Stomach (tissue), 4 donors: Measurements from ENCODE around the gene ADAMTS12.

Experiments
- CTCF ChIP-seq, 7 experiments: fragments of 450-650 bp in 4 of 7; fragments of 200-600 bp in 3 of 7; sonication (generic) in 3 of 7; IDR thresholded peaks; one replicate each; pipeline ENCODE4 v1.5.1; 2016 to 2019; ENCODE audit warnings: antibody characterized with exemption in 7 of 7, control low read depth in 2 of 7, mild to moderate bottlenecking in 1 of 7
- POLR2A ChIP-seq, 4 donors: fragments of 450-650 bp; IDR thresholded peaks; one replicate each; pipeline ENCODE4 v1.6.1; 2016; ENCODE audit warnings: antibody characterized with exemption in 4 of 4, control low read depth in 2 of 4, mild to moderate bottlenecking in 1 of 4, moderate library complexity in 1 of 4
- POLR2AphosphoS5 ChIP-seq, 3 donors: sonication (generic); formaldehyde crosslinking; IDR thresholded peaks; one replicate each; pipeline ENCODE4 v1.6.1; 2016; ENCODE audit warnings: antibody characterized with exemption in 3 of 3

DNA sequence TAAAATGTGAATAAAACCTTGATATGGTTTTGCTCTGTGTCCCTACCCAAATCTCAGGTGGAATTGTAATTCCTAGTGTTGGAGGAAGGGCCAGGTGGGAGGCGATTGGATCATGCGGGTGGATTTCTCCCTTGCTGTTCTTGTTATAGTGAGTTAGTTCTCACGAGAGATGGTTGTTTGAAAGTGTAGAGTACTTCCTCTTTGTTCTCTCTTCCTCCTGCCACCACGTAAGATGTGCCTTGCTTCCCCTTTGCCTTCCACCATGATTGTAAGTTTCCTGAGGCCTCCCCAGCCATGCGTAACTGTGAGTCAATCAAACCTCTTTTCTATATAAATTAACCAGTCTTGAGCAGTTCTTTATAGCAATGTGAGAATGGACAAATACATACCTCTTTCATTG is 416.1 kb downstream of the ADAMTS12 start:
- no peak for TF ChIP-seq CTCF (IDR thresholded peaks at IDR 0.05)
- TF ChIP-seq POLR2A (IDR thresholded peaks at IDR 0.05), result no peak
- TF ChIP-seq POLR2AphosphoS5 (IDR thresholded peaks at IDR 0.05), result no peak
